SK-N-SH treated with all-trans-retinoic acid at 6 μM for 48 hours (cell line): Measurements from ENCODE around the gene USP5.

Experiments
- ARNTL ChIP-seq: fragments of 450-650 bp; formaldehyde crosslinking; IDR thresholded peaks from 2 replicates; pipeline ENCODE4 v1.5.0; 2020; ENCODE audit warnings: low read depth, mild to moderate bottlenecking, moderate library complexity, borderline replicate concordance
- CSDC2 ChIP-seq: fragments of 250-450 bp; sonication (Bioruptor Pico); IDR thresholded peaks from 2 replicates; pipeline ENCODE4 v1.5.0; 2020; ENCODE audit warnings: mild to moderate bottlenecking, moderate library complexity
- ESRRG ChIP-seq: fragments of 250-450 bp; sonication (Bioruptor Pico); IDR thresholded peaks from 2 replicates; pipeline ENCODE4 v1.6.1; 2021; ENCODE audit warnings: mild to moderate bottlenecking
- ISL1 ChIP-seq: fragments of 250-450 bp; sonication (Bioruptor Pico); IDR thresholded peaks from 2 replicates; pipeline ENCODE4 v2.1.2; 2022; ENCODE audit warnings: mild to moderate bottlenecking, moderate library complexity
- RARB ChIP-seq: fragments of 250-450 bp; sonication (Bioruptor Pico); IDR thresholded peaks from 2 replicates; pipeline ENCODE4 v1.8.0; 2021; ENCODE audit warnings: mild to moderate bottlenecking, moderate library complexity
- TCF4 ChIP-seq: fragments of 250-450 bp; sonication (Bioruptor Pico); IDR thresholded peaks from 2 replicates; pipeline ENCODE4 v1.8.0; 2021; ENCODE audit warnings: mild to moderate bottlenecking, moderate library complexity, borderline replicate concordance
- ZFP3 ChIP-seq: fragments of 250-450 bp; sonication (Bioruptor Pico); IDR thresholded peaks from 2 replicates; pipeline ENCODE4 v1.5.0; 2020; ENCODE audit warnings: mild to moderate bottlenecking, moderate library complexity
- ZFP30 ChIP-seq: fragments of 450-650 bp; formaldehyde crosslinking; IDR thresholded peaks from 2 replicates; pipeline ENCODE4 v1.5.0; 2022; ENCODE audit warnings: mild to moderate bottlenecking, moderate library complexity
- ZNF8 ChIP-seq: fragments of 450-650 bp; formaldehyde crosslinking; IDR thresholded peaks from 2 replicates; pipeline ENCODE4 v1.5.0; 2020; ENCODE audit warnings: mild to moderate bottlenecking, moderate library complexity
- TF ChIP-seq, protein P1 (sequence below): fragments of 250-450 bp; sonication (Bioruptor Pico); IDR thresholded peaks from 2 replicates; pipeline ENCODE4 v1.8.0; 2020; ENCODE audit warnings: mild to moderate bottlenecking, moderate library complexity, borderline replicate concordance
- TF ChIP-seq, protein P2 (sequence below): fragments of 250-450 bp; sonication (Bioruptor Pico); IDR thresholded peaks from 2 replicates; pipeline ENCODE4 v1.5.1; 2021; ENCODE audit warnings: mild to moderate bottlenecking, moderate library complexity
- TF ChIP-seq, protein P3 (sequence below): fragments of 250-450 bp; sonication (Bioruptor Pico); IDR thresholded peaks from 2 replicates; pipeline ENCODE4 v1.5.0; 2020; ENCODE audit warnings: mild to moderate bottlenecking, moderate library complexity
- TF ChIP-seq, protein P4 (sequence below): fragments of 250-450 bp; sonication (Bioruptor Pico); IDR thresholded peaks from 2 replicates; pipeline ENCODE4 v1.5.1; 2020; ENCODE audit warnings: low read depth, mild to moderate bottlenecking, moderate library complexity
- TF ChIP-seq, protein P5 (sequence below): fragments of 250-450 bp; sonication (Bioruptor Pico); IDR thresholded peaks from 2 replicates; pipeline ENCODE4 v1.8.0; 2021; ENCODE audit warnings: low read depth, mild to moderate bottlenecking, moderate library complexity, borderline replicate concordance

DNA sequence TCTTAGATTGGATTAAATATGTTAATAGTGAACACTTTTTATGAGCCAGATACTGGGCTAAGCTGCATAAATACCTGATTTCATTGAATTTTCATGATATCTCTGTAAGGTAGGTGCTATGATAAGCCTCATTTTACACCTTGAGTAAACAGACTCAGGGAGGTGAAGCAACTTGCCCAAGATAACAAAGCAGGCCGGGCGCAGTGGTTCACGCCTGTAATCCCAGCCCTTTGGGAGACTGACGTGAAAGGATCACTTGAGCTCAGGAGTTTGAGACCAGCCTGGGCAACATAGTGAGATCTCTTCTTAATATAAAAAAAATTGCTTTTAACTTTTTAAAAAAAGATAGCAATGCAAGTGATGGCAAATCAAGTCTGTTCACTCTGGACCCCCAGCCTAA lies 9.9 kb upstream of the USP5 start:
- TF ChIP-seq, protein P1, sequence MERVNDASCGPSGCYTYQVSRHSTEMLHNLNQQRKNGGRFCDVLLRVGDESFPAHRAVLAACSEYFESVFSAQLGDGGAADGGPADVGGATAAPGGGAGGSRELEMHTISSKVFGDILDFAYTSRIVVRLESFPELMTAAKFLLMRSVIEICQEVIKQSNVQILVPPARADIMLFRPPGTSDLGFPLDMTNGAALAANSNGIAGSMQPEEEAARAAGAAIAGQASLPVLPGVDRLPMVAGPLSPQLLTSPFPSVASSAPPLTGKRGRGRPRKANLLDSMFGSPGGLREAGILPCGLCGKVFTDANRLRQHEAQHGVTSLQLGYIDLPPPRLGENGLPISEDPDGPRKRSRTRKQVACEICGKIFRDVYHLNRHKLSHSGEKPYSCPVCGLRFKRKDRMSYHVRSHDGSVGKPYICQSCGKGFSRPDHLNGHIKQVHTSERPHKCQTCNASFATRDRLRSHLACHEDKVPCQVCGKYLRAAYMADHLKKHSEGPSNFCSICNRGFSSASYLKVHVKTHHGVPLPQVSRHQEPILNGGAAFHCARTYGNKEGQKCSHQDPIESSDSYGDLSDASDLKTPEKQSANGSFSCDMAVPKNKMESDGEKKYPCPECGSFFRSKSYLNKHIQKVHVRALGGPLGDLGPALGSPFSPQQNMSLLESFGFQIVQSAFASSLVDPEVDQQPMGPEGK = no peak
- TF ChIP-seq ISL1 (CRISPR knock-in tag) (no peak), CSDC2 (no peak), ZFP30 (CRISPR knock-in tag) (no peak), ZFP3 (CRISPR knock-in tag) (no peak), ARNTL (CRISPR knock-in tag) (no peak), ZNF8 (no peak), ESRRG (CRISPR knock-in tag) (no peak), RARB (CRISPR knock-in tag) (no peak), TCF4 (CRISPR knock-in tag) (no peak)
- TF ChIP-seq, protein P2, sequence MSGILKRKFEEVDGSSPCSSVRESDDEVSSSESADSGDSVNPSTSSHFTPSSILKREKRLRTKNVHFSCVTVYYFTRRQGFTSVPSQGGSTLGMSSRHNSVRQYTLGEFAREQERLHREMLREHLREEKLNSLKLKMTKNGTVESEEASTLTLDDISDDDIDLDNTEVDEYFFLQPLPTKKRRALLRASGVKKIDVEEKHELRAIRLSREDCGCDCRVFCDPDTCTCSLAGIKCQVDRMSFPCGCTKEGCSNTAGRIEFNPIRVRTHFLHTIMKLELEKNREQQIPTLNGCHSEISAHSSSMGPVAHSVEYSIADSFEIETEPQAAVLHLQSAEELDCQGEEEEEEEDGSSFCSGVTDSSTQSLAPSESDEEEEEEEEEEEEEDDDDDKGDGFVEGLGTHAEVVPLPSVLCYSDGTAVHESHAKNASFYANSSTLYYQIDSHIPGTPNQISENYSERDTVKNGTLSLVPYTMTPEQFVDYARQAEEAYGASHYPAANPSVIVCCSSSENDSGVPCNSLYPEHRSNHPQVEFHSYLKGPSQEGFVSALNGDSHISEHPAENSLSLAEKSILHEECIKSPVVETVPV (CRISPR knock-in tag) = no peak
- TF ChIP-seq, protein P3, sequence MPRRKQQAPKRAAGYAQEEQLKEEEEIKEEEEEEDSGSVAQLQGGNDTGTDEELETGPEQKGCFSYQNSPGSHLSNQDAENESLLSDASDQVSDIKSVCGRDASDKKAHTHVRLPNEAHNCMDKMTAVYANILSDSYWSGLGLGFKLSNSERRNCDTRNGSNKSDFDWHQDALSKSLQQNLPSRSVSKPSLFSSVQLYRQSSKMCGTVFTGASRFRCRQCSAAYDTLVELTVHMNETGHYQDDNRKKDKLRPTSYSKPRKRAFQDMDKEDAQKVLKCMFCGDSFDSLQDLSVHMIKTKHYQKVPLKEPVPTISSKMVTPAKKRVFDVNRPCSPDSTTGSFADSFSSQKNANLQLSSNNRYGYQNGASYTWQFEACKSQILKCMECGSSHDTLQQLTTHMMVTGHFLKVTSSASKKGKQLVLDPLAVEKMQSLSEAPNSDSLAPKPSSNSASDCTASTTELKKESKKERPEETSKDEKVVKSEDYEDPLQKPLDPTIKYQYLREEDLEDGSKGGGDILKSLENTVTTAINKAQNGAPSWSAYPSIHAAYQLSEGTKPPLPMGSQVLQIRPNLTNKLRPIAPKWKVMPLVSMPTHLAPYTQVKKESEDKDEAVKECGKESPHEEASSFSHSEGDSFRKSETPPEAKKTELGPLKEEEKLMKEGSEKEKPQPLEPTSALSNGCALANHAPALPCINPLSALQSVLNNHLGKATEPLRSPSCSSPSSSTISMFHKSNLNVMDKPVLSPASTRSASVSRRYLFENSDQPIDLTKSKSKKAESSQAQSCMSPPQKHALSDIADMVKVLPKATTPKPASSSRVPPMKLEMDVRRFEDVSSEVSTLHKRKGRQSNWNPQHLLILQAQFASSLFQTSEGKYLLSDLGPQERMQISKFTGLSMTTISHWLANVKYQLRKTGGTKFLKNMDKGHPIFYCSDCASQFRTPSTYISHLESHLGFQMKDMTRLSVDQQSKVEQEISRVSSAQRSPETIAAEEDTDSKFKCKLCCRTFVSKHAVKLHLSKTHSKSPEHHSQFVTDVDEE = no peak
- TF ChIP-seq, protein P4, sequence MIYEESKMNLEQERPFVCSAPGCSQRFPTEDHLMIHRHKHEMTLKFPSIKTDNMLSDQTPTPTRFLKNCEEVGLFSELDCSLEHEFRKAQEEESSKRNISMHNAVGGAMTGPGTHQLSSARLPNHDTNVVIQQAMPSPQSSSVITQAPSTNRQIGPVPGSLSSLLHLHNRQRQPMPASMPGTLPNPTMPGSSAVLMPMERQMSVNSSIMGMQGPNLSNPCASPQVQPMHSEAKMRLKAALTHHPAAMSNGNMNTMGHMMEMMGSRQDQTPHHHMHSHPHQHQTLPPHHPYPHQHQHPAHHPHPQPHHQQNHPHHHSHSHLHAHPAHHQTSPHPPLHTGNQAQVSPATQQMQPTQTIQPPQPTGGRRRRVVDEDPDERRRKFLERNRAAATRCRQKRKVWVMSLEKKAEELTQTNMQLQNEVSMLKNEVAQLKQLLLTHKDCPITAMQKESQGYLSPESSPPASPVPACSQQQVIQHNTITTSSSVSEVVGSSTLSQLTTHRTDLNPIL (CRISPR knock-in tag) = no peak
- TF ChIP-seq, protein P5, sequence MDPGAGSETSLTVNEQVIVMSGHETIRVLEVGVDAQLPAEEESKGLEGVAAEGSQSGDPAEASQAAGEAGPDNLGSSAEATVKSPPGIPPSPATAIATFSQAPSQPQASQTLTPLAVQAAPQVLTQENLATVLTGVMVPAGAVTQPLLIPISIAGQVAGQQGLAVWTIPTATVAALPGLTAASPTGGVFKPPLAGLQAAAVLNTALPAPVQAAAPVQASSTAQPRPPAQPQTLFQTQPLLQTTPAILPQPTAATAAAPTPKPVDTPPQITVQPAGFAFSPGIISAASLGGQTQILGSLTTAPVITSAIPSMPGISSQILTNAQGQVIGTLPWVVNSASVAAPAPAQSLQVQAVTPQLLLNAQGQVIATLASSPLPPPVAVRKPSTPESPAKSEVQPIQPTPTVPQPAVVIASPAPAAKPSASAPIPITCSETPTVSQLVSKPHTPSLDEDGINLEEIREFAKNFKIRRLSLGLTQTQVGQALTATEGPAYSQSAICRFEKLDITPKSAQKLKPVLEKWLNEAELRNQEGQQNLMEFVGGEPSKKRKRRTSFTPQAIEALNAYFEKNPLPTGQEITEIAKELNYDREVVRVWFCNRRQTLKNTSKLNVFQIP (CRISPR knock-in tag) = no peak
